ENCODE data around the gene CIRBP. TPM values are rescaled to one million over a fixed set of nuclear protein-coding genes. Genes with fewer than 3 reads are reported as not detected.

The CIRBP gene
- total and polyA plus RNA-seq, 9 of the 15 experiments (the other 6 are each of a cell fraction or from before 2014, with no cell fraction given): 20.5 to 327 (median 176) TPM

- peak; percentile 43 for TF ChIP-seq RBM22 (IDR thresholded peaks at IDR 0.05; ENCODE audit: low read depth, low read length, poor library complexity, severe bottlenecking)
- TF ChIP-seq HDAC1 (IDR thresholded peaks at IDR 0.05): no peak
- TF ChIP-seq THRB (CRISPR knock-in tag; conservative IDR thresholded peaks at IDR 0.05): peak; percentile 5
- TF ChIP-seq ZNF695 (CRISPR knock-in tag; IDR thresholded peaks at IDR 0.05): no peak
- 0 out of 2 replicates have a peak, but pooled peaks have one; percentile 11 for TF ChIP-seq SMARCE1 (IDR thresholded peaks at IDR 0.05)
- no peak for TF ChIP-seq CHD1 (IDR thresholded peaks at IDR 0.05; ENCODE audit: low read length)
- peak; percentile 24; the same call in 1 of the 2 replicates for TF ChIP-seq RAD51 (IDR thresholded peaks at IDR 0.05; ENCODE audit: borderline replicate concordance, low read depth)
- TF ChIP-seq TFE3 (CRISPR knock-in tag; IDR thresholded peaks at IDR 0.05): no peak
- TF ChIP-seq LCOR (CRISPR knock-in tag; IDR thresholded peaks at IDR 0.05): no peak
- peak; percentile 59; the same call in 1 of the 2 replicates for TF ChIP-seq ZNF589 (CRISPR knock-in tag; IDR thresholded peaks at IDR 0.05; ENCODE audit: low read depth)
Measured at GRCh38 chr19:1273263-1274041, 4.3 kb downstream of the CIRBP start (continued).

All from K562 (cell line).